GM21526 (cell line): ENCODE measurements around the gene CRTC2.
A peak's percentile ranks its signal among the peaks of the same experiment; 100 is the strongest.
"Not testable (repeated sequence)": the region's sequence is repeated elsewhere in the genome, so short reads cannot be mapped to it uniquely, and the experiment has no call there.

Source experiments
- ATAC-seq: cut with Tn5 transposase; IDR thresholded peaks from one replicate; pipeline ENCODE4 v1.9.1; 2021; ENCODE audit warnings: moderate library complexity; ENCODE audit not compliant: unreplicated experiment, low FRiP score

The CRTC2 gene, protein sequence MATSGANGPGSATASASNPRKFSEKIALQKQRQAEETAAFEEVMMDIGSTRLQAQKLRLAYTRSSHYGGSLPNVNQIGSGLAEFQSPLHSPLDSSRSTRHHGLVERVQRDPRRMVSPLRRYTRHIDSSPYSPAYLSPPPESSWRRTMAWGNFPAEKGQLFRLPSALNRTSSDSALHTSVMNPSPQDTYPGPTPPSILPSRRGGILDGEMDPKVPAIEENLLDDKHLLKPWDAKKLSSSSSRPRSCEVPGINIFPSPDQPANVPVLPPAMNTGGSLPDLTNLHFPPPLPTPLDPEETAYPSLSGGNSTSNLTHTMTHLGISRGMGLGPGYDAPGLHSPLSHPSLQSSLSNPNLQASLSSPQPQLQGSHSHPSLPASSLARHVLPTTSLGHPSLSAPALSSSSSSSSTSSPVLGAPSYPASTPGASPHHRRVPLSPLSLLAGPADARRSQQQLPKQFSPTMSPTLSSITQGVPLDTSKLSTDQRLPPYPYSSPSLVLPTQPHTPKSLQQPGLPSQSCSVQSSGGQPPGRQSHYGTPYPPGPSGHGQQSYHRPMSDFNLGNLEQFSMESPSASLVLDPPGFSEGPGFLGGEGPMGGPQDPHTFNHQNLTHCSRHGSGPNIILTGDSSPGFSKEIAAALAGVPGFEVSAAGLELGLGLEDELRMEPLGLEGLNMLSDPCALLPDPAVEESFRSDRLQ

GRCh38 chr1:153958111-153958960 is at the start of gene CRTC2:
TSS of gene CRTC2 (minus strand) at chr1:153958612. CDS start at chr1:153958497, 115 bp downstream.
- peak; percentile 57 for ATAC-seq

DNA sequence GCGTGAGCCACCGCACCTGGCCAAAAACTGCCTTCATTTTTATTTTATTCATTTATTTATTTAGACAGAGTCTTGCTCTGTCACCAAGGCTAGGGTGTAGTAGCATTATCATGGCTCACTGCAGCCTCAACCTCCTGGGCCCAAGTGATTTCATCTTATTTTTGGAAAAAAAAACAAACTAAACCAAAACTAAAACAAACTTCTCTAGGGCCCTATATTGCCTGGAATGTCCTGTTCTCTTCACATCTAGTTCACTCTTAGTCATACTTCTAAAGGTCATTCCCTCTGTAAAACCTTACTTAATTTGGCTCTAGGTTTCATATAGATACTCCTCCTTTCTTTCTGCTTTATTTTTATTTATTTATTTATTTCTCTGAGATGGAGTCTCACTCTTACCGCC is 47.7 kb upstream of the CRTC2 start:
- ATAC-seq: no peak

DNA sequence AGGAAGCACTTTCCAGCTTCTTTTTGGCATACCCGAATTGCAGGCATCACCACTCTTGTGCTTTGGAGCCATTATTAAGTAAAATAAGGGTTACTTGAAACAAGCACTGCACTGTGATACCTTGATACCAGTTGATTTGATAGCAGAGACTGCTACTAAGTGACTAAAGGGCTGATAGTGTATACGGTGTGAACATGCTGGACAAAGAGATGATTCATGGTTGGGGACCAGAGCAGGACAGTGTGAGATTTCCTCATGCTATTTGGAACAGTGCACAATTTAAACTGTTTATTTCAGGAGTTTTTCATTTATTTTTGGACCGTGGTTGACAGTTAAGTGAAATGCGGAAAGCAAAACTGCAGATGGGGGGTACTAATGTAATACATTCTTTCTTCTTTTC is 42.0 kb upstream of the CRTC2 start:
- ATAC-seq: no peak

GRCh38 chr1:153996882-153997281 is 38.5 kb upstream of the CRTC2 start:
- ATAC-seq: not testable (repeated sequence)

DNA sequence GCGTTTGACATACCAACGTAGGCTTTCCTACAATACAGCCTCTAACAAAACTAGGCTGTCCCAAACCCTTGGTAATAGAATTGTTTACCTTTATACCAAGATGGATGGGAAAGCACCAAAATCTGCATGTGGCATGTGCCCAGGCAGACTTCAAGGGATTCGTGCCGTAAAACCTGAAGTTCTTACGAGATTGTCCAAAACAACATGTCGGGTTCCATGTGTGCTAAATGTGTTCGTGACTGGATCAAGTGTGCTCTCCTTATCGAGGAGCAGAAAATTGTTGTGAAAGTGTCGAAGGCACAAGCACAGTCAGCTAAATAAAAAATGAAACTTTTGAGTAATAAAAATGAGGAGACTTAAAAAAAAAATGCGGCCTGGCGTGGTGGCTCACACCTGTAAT is 37.2 kb upstream of the CRTC2 start:
- no peak for ATAC-seq

DNA sequence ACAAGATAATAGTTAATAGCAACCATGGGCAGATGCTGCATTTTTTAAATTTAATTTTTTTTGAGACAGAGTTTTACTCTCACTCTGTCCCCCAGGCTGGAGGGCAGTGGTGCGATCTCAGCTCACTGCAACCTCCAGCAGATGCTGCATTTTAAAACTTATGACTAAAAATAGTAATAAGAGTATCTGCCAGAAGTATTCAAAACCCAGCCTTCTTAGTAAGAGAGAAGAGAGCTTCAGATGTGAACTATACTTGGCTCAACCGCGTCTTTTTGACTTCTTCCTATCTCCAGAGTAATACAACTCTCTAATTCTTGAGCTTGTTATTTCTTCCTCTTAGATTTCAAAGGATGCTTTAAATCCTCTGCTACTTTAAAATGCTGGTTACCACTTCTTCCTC is 36.8 kb upstream of the CRTC2 start:
- no peak for ATAC-seq

- ATAC-seq: no peak
Observed at GRCh38 chr1:153991806-153992205, 33.4 kb upstream of the CRTC2 start.

DNA sequence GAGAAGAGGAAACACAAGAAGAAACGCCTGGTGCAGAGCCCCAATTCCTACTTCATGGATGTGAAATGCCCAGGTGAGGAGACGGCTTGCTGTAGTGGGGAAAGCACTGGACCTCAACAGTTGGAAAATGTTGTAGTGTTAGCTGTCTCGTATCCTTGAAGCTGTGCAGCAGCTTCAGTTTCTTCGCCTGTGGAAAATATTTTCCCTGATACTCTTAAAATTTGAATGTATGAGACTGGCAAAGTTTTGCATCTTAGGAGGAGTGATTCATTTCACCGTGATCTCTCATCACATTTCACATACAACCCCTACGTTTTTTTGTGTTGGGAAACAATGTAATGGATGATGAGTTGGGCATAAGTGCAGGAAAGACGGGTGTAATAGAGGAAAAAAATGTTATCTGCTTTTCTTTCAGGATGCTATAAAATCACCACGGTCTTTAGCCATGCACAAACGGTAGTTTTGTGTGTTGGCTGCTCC is 32.8 kb upstream of the CRTC2 start:
- no peak for ATAC-seq

DNA sequence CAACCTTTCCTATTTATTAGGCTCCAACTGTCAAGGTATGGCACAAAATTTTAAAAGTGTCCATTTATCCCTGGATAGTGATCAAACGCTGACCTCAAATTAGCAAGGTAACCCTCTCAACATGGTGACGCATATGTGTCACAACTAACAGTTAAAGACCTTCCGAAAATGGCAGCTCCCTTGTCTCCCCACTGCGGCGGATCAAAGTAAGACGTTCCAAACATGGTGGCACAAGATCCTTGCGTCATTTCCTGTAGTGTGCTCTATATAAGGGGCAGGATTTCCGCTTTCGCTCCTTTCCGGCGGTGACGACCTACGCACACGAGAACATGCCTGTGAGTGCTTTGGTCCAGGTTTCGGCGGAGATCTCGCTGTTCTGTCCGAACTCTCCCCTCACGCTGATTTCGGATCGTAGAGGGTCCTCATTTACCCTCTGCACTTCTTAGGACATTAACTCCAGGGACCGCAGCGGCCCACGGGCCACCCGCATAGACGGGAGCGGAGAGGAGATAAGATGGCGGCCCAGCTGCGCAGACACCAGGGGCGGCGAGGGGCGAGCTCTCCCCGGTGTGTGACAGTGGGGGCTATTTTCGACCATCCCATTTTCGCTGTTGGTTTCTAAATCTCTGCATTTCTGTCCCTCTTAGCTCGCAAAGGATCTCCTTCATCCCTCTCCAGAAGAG is 32.2 kb upstream of the CRTC2 start, which contains the start of gene RPS27:
Gene RPS27, plus strand, starts transcription at position 295 of the 683 bp plus-strand sequence. Its CDS starts 35 bp downstream, at position 330.
- ATAC-seq: peak; percentile 62

DNA sequence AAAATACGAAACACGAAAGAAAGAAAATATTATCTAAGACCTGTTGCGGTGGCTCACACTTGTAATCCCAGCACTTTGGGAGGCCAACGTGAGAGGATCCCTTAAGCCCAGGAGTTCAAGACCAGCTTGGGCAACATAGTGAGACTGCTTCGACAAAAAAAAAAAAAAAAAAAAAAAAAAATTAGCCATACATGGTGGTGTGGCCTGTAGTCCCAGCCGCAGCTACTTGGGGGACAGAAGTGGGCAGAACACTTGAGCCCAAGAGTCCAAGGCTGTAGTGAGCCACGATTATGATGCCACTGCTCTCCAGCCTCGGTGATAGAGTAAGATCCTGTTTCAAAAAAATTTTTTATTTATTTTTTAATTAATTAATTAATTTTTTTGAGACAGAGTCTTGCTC is 29.2 kb upstream of the CRTC2 start:
- ATAC-seq: no peak

DNA sequence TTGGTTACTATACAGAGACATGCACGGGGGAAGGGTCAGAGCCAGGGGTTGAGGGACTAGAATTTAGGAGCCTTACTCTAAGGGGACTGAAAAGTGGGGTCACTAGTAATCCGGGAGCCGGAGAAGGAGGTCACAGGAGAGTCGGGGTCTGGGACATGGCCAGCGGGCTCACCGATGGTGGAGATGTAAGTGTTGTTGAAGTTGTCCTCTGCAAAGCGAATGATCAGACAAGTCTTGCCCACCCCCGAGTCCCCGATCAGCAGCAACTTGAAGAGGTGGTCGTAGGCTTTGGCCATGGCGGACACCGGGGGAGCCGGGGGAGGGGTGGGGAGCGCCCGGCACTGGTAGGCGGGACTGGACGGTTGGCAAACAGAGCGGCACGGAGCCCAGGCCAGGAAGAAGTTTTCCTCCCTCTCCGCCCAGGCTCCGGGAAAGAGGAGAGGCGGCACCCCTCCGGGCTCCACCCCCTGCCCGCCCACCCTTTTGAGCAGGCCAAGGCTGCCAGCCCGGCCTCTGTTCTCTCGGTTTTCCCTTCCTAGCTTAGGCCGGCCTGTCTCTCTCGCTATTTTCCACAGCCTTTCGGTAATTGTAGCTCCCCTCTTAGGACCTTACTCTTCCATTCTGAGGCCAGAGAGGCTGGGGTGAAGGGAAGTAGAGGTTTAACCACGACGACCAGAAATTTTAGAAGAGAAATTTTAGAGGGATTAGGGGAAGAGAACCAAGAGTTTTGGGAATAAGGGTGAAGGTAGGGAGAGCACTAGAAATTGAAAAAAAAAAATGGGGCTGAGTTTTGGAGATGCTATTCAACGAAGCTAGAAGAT is 27.7 kb upstream of the CRTC2 start, which contains the start of gene RAB13:
Gene RAB13, minus strand, starts transcription at position 399 of the 821 bp plus-strand sequence. Its CDS starts 103 bp downstream, at position 296.
- no peak for ATAC-seq

DNA sequence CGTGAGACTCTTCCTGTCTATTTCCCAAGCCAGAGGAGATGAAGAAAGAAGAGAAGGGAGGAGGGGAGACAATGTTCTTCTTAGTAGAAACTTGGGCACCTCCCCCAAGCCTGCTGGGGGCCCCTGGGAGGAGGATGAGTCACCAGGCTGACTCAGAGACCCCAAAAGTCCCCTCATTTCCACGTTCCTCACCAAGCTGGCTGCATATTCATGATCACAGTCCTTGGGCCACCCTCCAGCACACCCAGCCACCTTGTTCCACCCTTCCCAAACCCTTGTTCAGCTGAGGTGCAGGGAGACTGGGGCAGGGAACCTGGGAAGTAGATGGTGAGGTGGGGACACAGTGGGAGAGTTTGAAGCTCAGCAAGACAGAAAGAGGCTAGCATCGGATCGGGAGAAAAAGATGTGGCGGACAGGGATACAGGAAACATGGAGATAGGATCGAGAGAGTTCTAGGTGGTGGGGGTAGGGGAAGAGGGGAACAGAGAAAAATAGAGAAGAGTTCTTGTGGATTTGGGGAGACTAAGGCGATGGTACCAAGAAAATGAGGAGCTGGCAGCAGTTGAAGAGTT is 27.0 kb upstream of the CRTC2 start:
- no peak for ATAC-seq

DNA sequence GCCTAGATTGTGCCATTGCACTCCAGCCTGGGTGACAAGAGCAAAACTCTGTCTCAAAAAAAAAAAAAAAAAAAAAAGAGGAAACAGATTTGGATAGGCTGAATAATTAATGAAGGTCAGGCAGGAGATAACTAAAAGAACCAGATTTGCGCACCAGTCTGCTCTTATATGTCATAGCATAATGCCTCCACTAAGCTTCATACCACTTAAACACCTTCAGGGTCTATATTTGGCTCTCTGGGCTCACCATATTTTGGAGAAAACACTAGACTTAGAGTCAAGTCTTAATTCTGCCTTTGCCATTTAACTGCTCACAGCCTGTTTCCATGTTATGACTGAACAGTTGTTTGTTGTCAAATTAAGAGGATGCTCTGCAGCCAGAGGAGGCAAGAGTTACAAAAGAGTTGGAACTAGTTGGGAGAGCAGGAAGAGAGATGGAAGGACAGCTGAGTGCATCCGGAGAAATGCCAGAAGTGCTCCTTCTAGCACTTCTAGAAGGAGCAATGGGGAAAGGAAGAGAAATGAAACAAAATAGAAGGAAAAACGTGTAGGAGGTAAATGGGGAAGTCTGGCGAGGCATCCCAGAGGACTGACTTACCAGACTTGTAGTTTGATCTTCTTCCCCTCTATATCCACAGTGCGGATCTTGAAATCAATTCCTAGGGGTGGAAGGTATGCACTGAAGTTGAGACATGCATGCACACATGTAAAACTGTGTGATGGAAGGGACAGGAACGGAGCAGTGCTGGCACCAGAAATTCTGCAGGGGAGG is 25.9 kb upstream of the CRTC2 start:
- no peak for ATAC-seq

- ATAC-seq: not testable (repeated sequence)
Observed at GRCh38 chr1:153981735-153982134, 23.3 kb upstream of the CRTC2 start.

DNA sequence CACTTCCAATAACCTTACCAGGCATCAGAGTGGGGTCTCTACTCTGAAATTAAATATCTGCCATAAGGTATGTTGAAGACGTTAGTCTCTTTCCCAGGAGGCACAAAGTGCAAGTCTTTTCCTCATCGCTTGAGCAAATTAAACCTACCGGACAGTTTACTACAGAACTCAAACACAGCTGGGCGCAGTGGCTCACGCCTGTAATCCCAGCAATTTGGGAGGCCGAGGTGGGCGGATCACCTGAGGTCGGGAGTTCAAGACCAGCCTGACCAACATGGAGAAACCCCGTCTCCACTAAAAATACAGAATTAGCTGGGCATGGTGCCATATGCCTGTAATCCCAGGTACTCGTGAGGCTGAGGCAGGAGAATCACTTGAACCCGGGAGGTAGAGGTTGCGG is 20.7 kb upstream of the CRTC2 start:
- ATAC-seq: not testable (repeated sequence)

- ATAC-seq: no peak
Observed at GRCh38 chr1:153978274-153978909, 20.0 kb upstream of the CRTC2 start.
